ENCODE data around the gene RRP9.

Gene RRP9

DNA sequence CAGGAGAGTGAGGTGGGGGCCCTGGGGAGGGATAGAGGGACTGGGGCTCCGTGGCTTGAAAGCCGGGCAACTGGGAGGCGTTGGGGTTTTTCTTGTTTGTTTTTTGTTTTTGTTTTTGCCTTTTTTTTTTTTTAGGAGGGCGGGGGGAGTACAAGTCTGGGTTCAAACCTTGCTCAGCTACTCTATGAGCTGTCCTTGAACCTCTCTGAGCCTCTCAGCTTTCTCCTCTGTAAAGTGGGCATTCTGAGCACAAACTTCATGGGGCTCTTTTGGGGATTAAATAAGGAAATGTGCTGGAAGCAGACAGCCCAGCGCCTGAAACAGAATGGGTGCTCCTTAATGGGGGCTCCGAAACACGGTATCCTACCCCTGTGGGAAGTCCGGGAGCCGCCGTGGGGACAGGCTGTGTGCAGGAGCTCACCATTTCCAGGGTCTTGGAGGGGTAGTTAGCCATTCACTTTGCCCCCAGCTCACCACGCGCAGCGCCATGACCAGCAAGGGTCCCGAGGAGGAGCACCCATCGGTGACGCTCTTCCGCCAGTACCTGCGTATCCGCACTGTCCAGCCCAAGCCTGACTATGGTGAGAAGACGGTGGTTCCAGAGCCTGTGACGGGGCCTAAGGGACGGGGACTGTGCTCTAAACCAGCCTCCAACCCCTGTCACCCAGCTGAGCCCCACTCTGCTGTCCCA lies 42.0 kb upstream of the RRP9 start:
- DNase-seq (ENCODE audit: extremely low read depth, low read depth) = no peak
- no peak for TF ChIP-seq CTCF (IDR thresholded peaks at IDR 0.05; ENCODE audit: low read depth, low read length)

- TF ChIP-seq CTCF (IDR thresholded peaks at IDR 0.05; ENCODE audit: low read depth, low read length) = no peak
- peak; percentile 60 for DNase-seq (ENCODE audit: extremely low read depth, low read depth)
Observed at GRCh38 chr3:51982838-51983577, 41.3 kb upstream of the RRP9 start, which contains the start of gene ACY1. ACY1 (plus strand) TSS chr3:51983535; CDS start chr3:51984065, 530 bp downstream.

- no peak for DNase-seq (ENCODE audit: extremely low read depth, low read depth)
- TF ChIP-seq CTCF (IDR thresholded peaks at IDR 0.05; ENCODE audit: low read depth, low read length) = peak; percentile 43
Observed at GRCh38 chr3:51982352-51982837, 40.7 kb upstream of the RRP9 start.

DNA sequence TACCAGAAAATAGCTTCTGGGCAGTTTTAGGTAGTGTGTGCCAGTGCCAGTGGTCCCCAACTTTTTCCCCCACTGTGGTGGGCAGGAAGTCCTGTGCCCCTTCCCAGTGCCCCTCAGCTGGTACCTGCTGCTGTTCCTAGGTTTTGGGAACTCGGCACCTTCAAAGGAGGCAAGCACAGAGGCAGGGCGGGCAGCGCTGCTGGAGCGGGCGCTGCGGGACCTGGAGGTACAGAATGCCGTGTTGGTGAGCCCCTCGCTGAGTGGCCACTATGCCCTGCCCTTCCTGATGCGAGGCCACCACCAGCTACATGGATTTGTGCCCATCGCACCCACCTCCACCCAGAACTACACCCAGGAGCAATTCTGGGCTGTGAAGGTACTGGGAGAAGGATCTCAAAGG lies 38.5 kb upstream of the RRP9 start:
- no peak for TF ChIP-seq CTCF (IDR thresholded peaks at IDR 0.05; ENCODE audit: low read depth, low read length)
- no peak for DNase-seq (ENCODE audit: extremely low read depth, low read depth)

DNA sequence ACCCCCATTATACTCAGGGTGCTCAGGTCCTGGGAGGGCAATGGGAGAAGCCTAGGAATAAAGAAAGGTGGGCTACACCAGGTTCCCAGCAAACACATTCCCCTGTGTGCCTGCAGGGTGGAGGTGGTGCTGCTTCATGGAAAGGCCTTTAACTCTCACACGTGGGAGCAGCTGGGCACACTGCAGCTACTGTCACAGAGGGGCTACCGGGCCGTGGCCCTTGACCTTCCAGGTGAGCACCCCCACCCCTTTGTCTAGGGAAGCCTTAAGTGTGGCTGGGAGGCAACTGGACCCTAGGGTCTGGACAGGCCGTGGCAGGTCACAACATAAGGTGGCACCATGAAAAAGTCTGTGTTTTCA lies 36.4 kb upstream of the RRP9 start:
- TF ChIP-seq CTCF (IDR thresholded peaks at IDR 0.05; ENCODE audit: low read depth, low read length) = no peak
- DNase-seq (ENCODE audit: extremely low read depth, low read depth) = no peak

GRCh38 chr3:51977446-51978142 lies 35.9 kb upstream of the RRP9 start:
- no peak for TF ChIP-seq CTCF (IDR thresholded peaks at IDR 0.05; ENCODE audit: low read depth, low read length)
- no peak for DNase-seq (ENCODE audit: extremely low read depth, low read depth)

Data from AG09319 (cell line).